GM12878 (cell line): ENCODE results near the gene MRPS18A. TPM values are rescaled to one million over a fixed set of nuclear protein-coding genes. Genes with fewer than 3 reads are reported as not detected.

Experiments used
- ATAC-seq: fragments of 200-7000 bp; cut with Tn5 transposase; 3 replicates; pipeline ENCODE4 v1.9.1; 2020; ENCODE audit warnings: mild to moderate bottlenecking, moderate library complexity
- BruUV-seq: library from RNA; stranded (reverse); fragments of 400-500 nt; replicated peaks from 2 replicates; lab custom pipeline; 2021; lab: Mats Ljungman, UMichigan
- CTCF ChIA-PET: fragments of 300-600 bp; sonication (Branson Sonifier 250); formaldehyde crosslinking; extraction: SDS; loops from one replicate; lab custom pipeline; 2021; ENCODE audit warnings: inconsistent platforms; lab: Yijun Ruan, JAX
- POLR2A ChIA-PET: fragments of 350-600 bp; formaldehyde crosslinking; extraction: SDS; loops from one replicate; lab custom pipeline; 2021; ENCODE audit warnings: inconsistent platforms; lab: Charles Lee
- RAD21 ChIA-PET: fragments of 300-600 bp; sonication (Branson Sonifier 250); formaldehyde crosslinking; loops from one replicate; lab custom pipeline; 2023; ENCODE audit warnings: antibody characterized with exemption; ENCODE audit not compliant: unreplicated experiment; lab: Charles Lee
- SMC1A ChIA-PET: fragments of 300-600 bp; sonication (Branson Sonifier 250); formaldehyde crosslinking; loops from one replicate; lab custom pipeline; 2023; ENCODE audit not compliant: unreplicated experiment, uncharacterized antibody; lab: Charles Lee
- DNase-seq: peaks from one replicate; pipeline ENCODE4 v3.0.0-alpha.2; 2011; ENCODE audit warnings: low read depth, low spot score
- FAIRE-seq: peaks from 3 replicates; lab custom pipeline; 2011; peaks lifted over from hg19 to GRCh38; lab: Jason Lieb, UNC
- H2AFZ ChIP-seq: 2 replicates; pipeline ENCODE4 v1.6.0; 2011; ENCODE audit warnings: low read depth, low read length, control low read depth; ENCODE audit not compliant: control insufficient read depth
- H3K27ac ChIP-seq: 2 replicates; pipeline ENCODE4 v1.5.1; 2011; ENCODE audit warnings: control low read depth; ENCODE audit not compliant: control insufficient read depth, insufficient read depth
- H3K27me3 ChIP-seq, 2 experiments: replicated peaks in 1 of 2; 2 replicates each; pipeline versions ENCODE4 v1.6.0 to v1.6.1; 2011; ENCODE audit warnings: low read length in 1 of 2; ENCODE audit not compliant: control insufficient read depth in 2 of 2, insufficient read depth in 2 of 2
- H3K36me3 ChIP-seq, 2 experiments: 2 replicates each; pipeline ENCODE4 v1.5.1; 2011; ENCODE audit warnings: low read length in 1 of 2; ENCODE audit not compliant: control insufficient read depth in 2 of 2, insufficient read depth in 2 of 2
- H3K4me1 ChIP-seq: 2 replicates; pipeline ENCODE4 v1.6.1; 2011; ENCODE audit warnings: mild to moderate bottlenecking, low read length, moderate library complexity, mixed read lengths; ENCODE audit not compliant: control insufficient read depth, insufficient read depth
- H3K4me2 ChIP-seq: 2 replicates; pipeline ENCODE4 v1.6.0; 2011; ENCODE audit warnings: control low read depth; ENCODE audit not compliant: control insufficient read depth, insufficient read depth
- H3K4me3 ChIP-seq: fragments of 200-600 bp; sonication (generic); 2 replicates; pipeline ENCODE4 v1.5.1; 2016
- H3K79me2 ChIP-seq: 2 replicates; pipeline ENCODE4 v1.6.0; 2011; ENCODE audit warnings: low read length; ENCODE audit not compliant: control insufficient read depth, insufficient read depth
- H3K9ac ChIP-seq: 2 replicates; pipeline ENCODE4 v1.8.0; 2011; ENCODE audit warnings: low read length, control low read depth, mixed read lengths; ENCODE audit not compliant: control insufficient read depth, insufficient read depth
- H3K9me3 ChIP-seq: replicated peaks from 3 replicates; pipeline ENCODE4 v1.5.1; 2011; ENCODE audit warnings: mild to moderate bottlenecking, low read length; ENCODE audit not compliant: control insufficient read depth, insufficient read depth
- H4K20me1 ChIP-seq: 2 replicates; pipeline ENCODE4 v1.6.0; 2011; ENCODE audit not compliant: control insufficient read depth, insufficient read depth
- BCL11A ChIP-seq: IDR thresholded peaks from 2 replicates; pipeline ENCODE4 v1.6.1; 2011; ENCODE audit warnings: low read depth, low read length
- BRCA1 ChIP-seq: IDR thresholded peaks from 2 replicates; pipeline ENCODE4 v1.6.1; 2011; ENCODE audit warnings: low read depth, low read length, improper control_type of control experiment
- HSF1 ChIP-seq: fragments of 150-350 bp; IDR thresholded peaks from 2 replicates; pipeline ENCODE4 v1.6.1; 2014; ENCODE audit warnings: mild to moderate bottlenecking, low read depth, low read length
- JUND ChIP-seq: IDR thresholded peaks from 2 replicates; pipeline ENCODE4 v1.6.1; 2012; ENCODE audit warnings: low read depth, mild to moderate bottlenecking, low read length, improper control_type of control experiment, moderate library complexity
- NFYA ChIP-seq: IDR thresholded peaks from 2 replicates; pipeline ENCODE4 v1.6.1; 2011; ENCODE audit warnings: low read depth, mild to moderate bottlenecking, low read length, improper control_type of control experiment, borderline replicate concordance
- NFYB ChIP-seq: IDR thresholded peaks from 2 replicates; pipeline ENCODE4 v1.6.1; 2011; ENCODE audit warnings: low read depth, mild to moderate bottlenecking, low read length, improper control_type of control experiment, moderate library complexity; ENCODE audit not compliant: insufficient read depth
- PML ChIP-seq: IDR thresholded peaks from 2 replicates; pipeline ENCODE4 v1.6.1; 2012; ENCODE audit warnings: low read length, inconsistent platforms
- ZBTB4 ChIP-seq: fragments of 450-650 bp; formaldehyde crosslinking; IDR thresholded peaks from 2 replicates; pipeline ENCODE4 v1.4.0; 2022; ENCODE audit warnings: mild to moderate bottlenecking, moderate library complexity
- in situ Hi-C: fragments of 300-500 bp; cut with MboI; formaldehyde crosslinking; loops from 9 replicates; pipeline ENCODE4 v1.14.3; 2018; ENCODE audit warnings: mixed read lengths
- intact Hi-C: fragments of 100-400 bp; cut with micrococcal nuclease; formaldehyde crosslinking; loops from one replicate; pipeline ENCODE4 v1.14.2; 2022; ENCODE audit not compliant: unreplicated experiment
- polyA plus RNA-seq, 11 experiments: library from polyadenylated mRNA; depleted of rRNA in 4 of 11; unstranded in 6 of 11; stranded (reverse) in 5 of 11; fragments of >200 nt; fragmentation: Nextera tagmentation in 4 of 11; fragmentation: Illumina TruSeq in 1 of 11; extraction: Ambion mirVana in 4 of 11; extraction: Trizol in 1 of 11; gene quantifications; 1 replicate in 1 of 11; 2 replicates in 10 of 11; pipeline versions ENCODE4 v1.2.1 to v1.2.3, GENCODE V29; 2011 to 2016; ENCODE audit warnings: inconsistent platforms in 2 of 11, missing spikeins in 2 of 11, low read depth in 1 of 11
- total RNA-seq, 4 experiments: library from RNA; depleted of rRNA in 3 of 4; stranded (reverse); fragments of >200 nt in 3 of 4; fragmentation: Illumina TruSeq in 1 of 4; extraction: Trizol in 1 of 4; gene quantifications; 2 replicates each; pipeline versions ENCODE4 v1.2.1 to v1.2.3, GENCODE V29; 2013 to 2021

The MRPS18A gene
- total and polyA plus RNA-seq, 10 of the 15 experiments (the other 5 are each of a cell fraction or from before 2014, with no cell fraction given) = 66.3 to 158 (median 98.7) TPM

GRCh38 chr6:43730634-43731033, 43.0 kb upstream of the MRPS18A start:
- FAIRE-seq (no peak), ATAC-seq (no peak), DNase-seq (no peak)
- no peaks in the 10 kb centered on the region for H3K79me2 ChIP-seq
- no peak overlapping the region for H3K4me2 ChIP-seq
- H3K27me3 ChIP-seq = no peaks in the 10 kb centered on the region
- TF ChIP-seq NFYA = no peak
- TF ChIP-seq BCL11A = no peak
- TF ChIP-seq BRCA1 = no peak
- TF ChIP-seq PML = no peak
- TF ChIP-seq ZBTB4 = no peak
- TF ChIP-seq JUND = no peak
- TF ChIP-seq NFYB = no peak
- no peak for TF ChIP-seq HSF1
- H4K20me1 ChIP-seq = no peaks in the 10 kb centered on the region
- H3K27ac ChIP-seq = no peak overlapping the region
- H3K4me1 ChIP-seq = peaks cover 24% of the 10 kb centered on the region
- H3K36me3 ChIP-seq = no peaks in the 10 kb centered on the region
- ChIA-PET CTCF (interaction anchor here (0.6 to 2.2 kb wide), 2 partner anchors 40 to 349 kb away, joined by 3 to 8 read pairs; partner anchors contain the start of gene VEGFA), SMC1A (no interaction called here), RAD21 (no interaction called here), POLR2A (no interaction called here)
- no TSS peak for BruUV-seq
- H2AFZ ChIP-seq = no peak overlapping the region
- H3K4me3 ChIP-seq = no peak overlapping the region
- no peak overlapping the region for H3K9ac ChIP-seq
- in situ Hi-C loops = no loop called here
- H3K9me3 ChIP-seq = peaks cover 3% of the 10 kb centered on the region
- intact Hi-C loops = no loop called here
